CD4-positive, CD25-positive, alpha-beta regulatory T cell (primary cell): ENCODE measurements around the gene IL12RB1. TPM values are rescaled to one million over a fixed set of nuclear protein-coding genes. Genes with fewer than 3 reads are reported as not detected.

ENCODE experiments used
- ATAC-seq, 2 donors: fragments of 150-1000 bp; cut with Tn5 transposase; one replicate each; pipeline ENCODE4 v1.10.0; 2021; ENCODE audit warnings: low read depth in 2 of 2, moderate number of reproducible peaks in 2 of 2, moderate library complexity in 1 of 2
- DNase-seq, 3 donors: peaks; one replicate each; pipeline versions ENCODE4 v3.0.0 to v3.0.0-alpha.2; 2012 to 2022; ENCODE audit warnings: mixed read lengths in 1 of 3
- H3K27ac ChIP-seq: one replicate; pipeline ENCODE4 v1.7.0; 2013; ENCODE audit warnings: mild to moderate bottlenecking, low read length; ENCODE audit not compliant: insufficient read depth, poor library complexity, severe bottlenecking
- H3K27me3 ChIP-seq: one replicate; pipeline ENCODE4 v1.7.0; 2013; ENCODE audit warnings: low read length; ENCODE audit not compliant: control insufficient read depth, insufficient read depth
- H3K36me3 ChIP-seq: one replicate; pipeline ENCODE4 v1.7.0; 2013; ENCODE audit warnings: mild to moderate bottlenecking, low read length, moderate library complexity; ENCODE audit not compliant: control insufficient read depth, insufficient read depth
- H3K4me1 ChIP-seq: 2 replicates; pipeline ENCODE4 v1.7.0; 2013; ENCODE audit warnings: mild to moderate bottlenecking, low read length; ENCODE audit not compliant: insufficient read depth, control insufficient read depth, poor library complexity, severe bottlenecking
- H3K4me3 ChIP-seq: one replicate; pipeline ENCODE4 v1.7.0; 2013; ENCODE audit warnings: low read depth, mild to moderate bottlenecking, low read length, moderate library complexity
- H3K9me3 ChIP-seq, 2 experiments: 1 replicate in 1 of 2; 2 replicates in 1 of 2; pipeline ENCODE4 v1.7.0; 2013; ENCODE audit warnings: low read length in 2 of 2, mild to moderate bottlenecking in 1 of 2, moderate library complexity in 1 of 2; ENCODE audit not compliant: control insufficient read depth in 2 of 2
- H3K27ac Mint-ChIP-seq, 3 donors: one replicate each; pipeline ENCODE4 v1.8.0; 2020 to 2022; ENCODE audit warnings: mild to moderate bottlenecking in 3 of 3, mixed read lengths in 3 of 3, moderate library complexity in 2 of 3
- H3K27me3 Mint-ChIP-seq: one replicate; pipeline ENCODE4 v1.8.0; 2022; ENCODE audit warnings: mild to moderate bottlenecking, mixed read lengths
- H3K36me3 Mint-ChIP-seq: one replicate; pipeline ENCODE4 v1.8.0; 2020; ENCODE audit warnings: mixed read lengths
- H3K4me1 Mint-ChIP-seq, 4 donors: one replicate each; pipeline ENCODE4 v1.8.0; 2020 to 2022; ENCODE audit warnings: mixed read lengths in 4 of 4, mild to moderate bottlenecking in 1 of 4
- H3K4me3 Mint-ChIP-seq, 4 donors: one replicate each; pipeline ENCODE4 v1.8.0; 2020 to 2022; ENCODE audit warnings: mild to moderate bottlenecking in 4 of 4, mixed read lengths in 4 of 4, moderate library complexity in 3 of 4
- H3K9me3 Mint-ChIP-seq, 7 donors: one replicate each; pipeline ENCODE4 v1.8.0; 2020 to 2022; ENCODE audit warnings: mixed read lengths in 7 of 7, mild to moderate bottlenecking in 3 of 7, moderate library complexity in 2 of 7
- polyA plus RNA-seq, 4 donors: library from polyadenylated mRNA; unstranded; fragments of 300-500 nt; fragmentation: Illumina TruSeq; gene quantifications; one replicate each; pipeline ENCODE4 v1.2.3, GENCODE V29; 2021
- total RNA-seq: library from RNA; stranded (reverse); gene quantifications from one replicate; pipeline ENCODE4 v1.2.3, GENCODE V29; 2022

IL12RB1 gene
- total and polyA plus RNA-seq, 5 donors from 2014 or later, result 34.9 to 60.4 (median 52.0) TPM

DNA sequence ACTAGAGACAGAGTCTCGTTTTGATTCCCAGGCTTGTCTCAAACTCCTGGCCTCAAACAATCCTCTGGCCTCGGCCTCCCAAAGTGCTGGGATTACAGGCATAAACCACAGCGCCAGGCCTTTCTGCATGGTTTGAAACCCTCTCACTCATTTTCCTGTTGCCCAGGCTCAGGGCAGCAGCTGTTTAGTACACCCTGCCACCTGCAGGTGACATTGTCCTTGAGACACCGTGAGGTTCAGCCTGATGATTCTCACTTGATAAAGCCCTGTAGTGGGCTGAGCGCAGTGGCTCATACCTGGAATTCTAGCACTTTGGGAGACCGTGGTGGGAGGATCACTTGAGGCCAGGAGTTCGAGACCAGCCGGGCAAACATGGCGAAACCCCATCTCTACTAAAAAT lies 12.5 kb downstream of the IL12RB1 start:
- Mint-ChIP-seq H3K4me3 (no peak overlapping the region), H3K9me3 (no peaks in the 10 kb centered on the region), H3K27ac (no peak overlapping the region), H3K36me3 (peaks cover 16% of the 10 kb centered on the region), H3K4me1 (peaks cover 0 to 13% (median 6%) of the 10 kb centered on the region in 4 donors), H3K27me3 (no peaks in the 10 kb centered on the region)
- ATAC-seq (no peak), DNase-seq (no peak)
- H3K36me3 ChIP-seq, result peaks cover 61% of the 10 kb centered on the region
- H3K4me3 ChIP-seq, result no peak overlapping the region
- no peak overlapping the region for H3K27ac ChIP-seq
- H3K9me3 ChIP-seq, result no peaks in the 10 kb centered on the region
- peaks cover 5% of the 10 kb centered on the region for H3K4me1 ChIP-seq
- H3K27me3 ChIP-seq, result no peaks in the 10 kb centered on the region

DNA sequence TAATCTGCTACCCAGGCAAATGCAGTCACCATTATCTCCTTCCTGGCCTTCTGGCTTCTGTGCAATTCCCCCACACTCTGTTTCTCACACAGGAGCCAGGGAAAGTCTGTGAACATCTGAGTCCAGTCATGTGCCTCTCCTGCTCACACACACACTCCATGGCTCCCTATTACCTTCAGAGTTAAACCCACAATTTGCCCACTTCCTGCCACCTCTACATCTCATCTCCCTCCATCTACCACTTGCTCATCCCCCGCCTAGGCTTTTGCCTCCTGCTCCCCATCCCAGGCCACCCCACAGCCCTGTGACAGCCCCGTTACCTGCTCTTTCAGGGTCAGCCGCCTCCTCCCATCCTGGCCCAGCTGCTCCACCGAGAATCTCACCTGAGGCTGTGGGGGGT lies 13.5 kb downstream of the IL12RB1 start:
- peaks cover 16% of the 10 kb centered on the region for H3K36me3 Mint-ChIP-seq
- no peaks in the 10 kb centered on the region for H3K9me3 ChIP-seq
- H3K36me3 ChIP-seq, result peaks cover 59% of the 10 kb centered on the region
- ATAC-seq, result peak in 1 of 2 donors; percentile 34
- no peaks in the 10 kb centered on the region for H3K9me3 Mint-ChIP-seq
- no peak overlapping the region for H3K4me3 Mint-ChIP-seq
- no peaks in the 10 kb centered on the region for H3K27me3 Mint-ChIP-seq
- peak in 1 of 3 donors; percentile 35 for DNase-seq
- H3K4me3 ChIP-seq, result no peak overlapping the region
- peaks cover 5% of the 10 kb centered on the region for H3K4me1 ChIP-seq
- peaks cover 0 to 13% (median 6%) of the 10 kb centered on the region in 4 donors for H3K4me1 Mint-ChIP-seq
- H3K27ac ChIP-seq, result no peak overlapping the region
- H3K27ac Mint-ChIP-seq, result peak overlapping the region; percentile 9 to 89 (median 20)
- no peaks in the 10 kb centered on the region for H3K27me3 ChIP-seq

DNA sequence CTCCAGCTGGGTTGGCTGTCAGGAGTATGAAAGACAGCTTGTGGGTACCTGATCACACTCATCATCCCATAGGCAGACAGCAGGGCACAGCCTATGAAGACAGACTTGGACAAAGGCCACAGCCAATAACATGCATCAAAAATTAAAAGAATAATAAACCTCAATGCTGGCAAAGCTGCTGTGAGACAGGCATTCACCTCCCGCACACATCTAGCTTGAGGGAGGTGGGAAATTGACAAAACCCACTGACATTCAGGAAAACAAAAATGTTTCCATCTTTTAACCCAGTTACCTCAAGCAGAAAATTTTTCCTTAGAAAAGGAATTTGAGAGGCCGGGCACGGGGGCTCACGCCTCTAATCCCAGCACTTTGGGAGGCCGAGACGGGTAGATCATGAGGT lies 14.4 kb downstream of the IL12RB1 start:
- no peak overlapping the region for H3K27ac Mint-ChIP-seq
- H3K4me1 Mint-ChIP-seq, result peaks cover 0 to 13% (median 6%) of the 10 kb centered on the region in 4 donors
- no peaks in the 10 kb centered on the region for H3K27me3 Mint-ChIP-seq
- Histone ChIP-seq H3K27ac (no peak overlapping the region), H3K27me3 (no peaks in the 10 kb centered on the region), H3K9me3 (no peaks in the 10 kb centered on the region), H3K36me3 (peaks cover 51% of the 10 kb centered on the region), H3K4me1 (peaks cover 5% of the 10 kb centered on the region), H3K4me3 (no peak overlapping the region)
- peaks cover 12% of the 10 kb centered on the region for H3K36me3 Mint-ChIP-seq
- H3K9me3 Mint-ChIP-seq, result no peaks in the 10 kb centered on the region
- no peak overlapping the region for H3K4me3 Mint-ChIP-seq
- no peak for DNase-seq
- no peak for ATAC-seq

DNA sequence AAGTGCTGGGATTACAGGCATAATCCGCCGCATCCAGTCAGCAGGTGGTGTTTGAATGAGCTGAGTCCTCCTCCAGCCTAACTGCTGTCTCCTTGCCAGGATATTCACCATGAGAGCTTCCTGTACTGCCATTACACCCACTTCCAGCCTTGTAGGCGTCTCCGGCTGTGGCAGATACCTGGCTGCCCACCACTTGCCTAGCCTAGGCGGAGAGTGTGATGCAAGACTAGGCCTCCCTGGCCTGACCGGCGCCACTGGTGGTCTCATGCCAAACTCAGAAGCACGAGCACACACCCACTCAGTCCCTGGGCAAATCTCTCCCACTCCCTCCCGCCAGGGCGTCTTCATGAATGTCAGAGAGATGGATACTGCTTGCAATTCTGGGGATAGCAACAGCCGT lies 16.6 kb downstream of the IL12RB1 start:
- H3K4me3 Mint-ChIP-seq, result no peak overlapping the region
- peaks cover 17% of the 10 kb centered on the region for H3K36me3 Mint-ChIP-seq
- H3K4me1 ChIP-seq, result peaks cover 5% of the 10 kb centered on the region
- H3K9me3 Mint-ChIP-seq, result no peaks in the 10 kb centered on the region
- H3K36me3 ChIP-seq, result peaks cover 38% of the 10 kb centered on the region
- H3K9me3 ChIP-seq, result no peaks in the 10 kb centered on the region
- no peak overlapping the region for H3K27ac ChIP-seq
- H3K4me1 Mint-ChIP-seq, result peaks cover 0 to 13% (median 6%) of the 10 kb centered on the region in 4 donors
- H3K27ac Mint-ChIP-seq, result no peak overlapping the region
- no peaks in the 10 kb centered on the region for H3K27me3 ChIP-seq
- no peak overlapping the region for H3K4me3 ChIP-seq
- H3K27me3 Mint-ChIP-seq, result no peaks in the 10 kb centered on the region
- ATAC-seq, result no peak
- DNase-seq, result no peak

DNA sequence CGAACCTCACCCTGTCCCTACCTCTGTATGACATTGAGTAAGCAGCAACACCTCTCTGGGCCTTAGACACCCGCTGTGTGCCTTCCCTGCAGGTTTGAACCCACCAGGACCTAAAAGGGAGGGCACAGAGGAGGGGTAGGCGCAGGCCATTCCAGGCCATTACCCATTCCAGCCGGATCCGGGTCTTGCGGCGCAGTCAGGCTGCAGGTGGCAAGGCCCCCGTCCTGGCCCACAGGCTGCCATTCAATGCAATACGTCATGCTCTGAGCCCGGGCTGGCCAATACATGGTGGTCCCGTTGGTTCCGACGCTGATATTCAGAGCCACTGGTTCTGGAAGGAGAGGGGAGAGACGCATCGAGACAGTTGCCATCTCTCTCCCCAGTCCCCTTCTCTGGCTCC lies 17.4 kb downstream of the IL12RB1 start:
- Histone ChIP-seq H3K9me3 (no peaks in the 10 kb centered on the region), H3K4me1 (peaks cover 5% of the 10 kb centered on the region), H3K36me3 (peaks cover 41% of the 10 kb centered on the region), H3K27ac (no peak overlapping the region), H3K27me3 (no peaks in the 10 kb centered on the region), H3K4me3 (no peak overlapping the region)
- H3K27ac Mint-ChIP-seq, result no peak overlapping the region
- H3K4me1 Mint-ChIP-seq, result peaks cover 0 to 13% (median 6%) of the 10 kb centered on the region in 4 donors
- peaks cover 22% of the 10 kb centered on the region for H3K36me3 Mint-ChIP-seq
- no peaks in the 10 kb centered on the region for H3K27me3 Mint-ChIP-seq
- no peak overlapping the region for H3K4me3 Mint-ChIP-seq
- no peak for ATAC-seq
- H3K9me3 Mint-ChIP-seq, result peaks cover 0 to 2% (median 0%) of the 10 kb centered on the region in 7 donors
- no peak for DNase-seq

DNA sequence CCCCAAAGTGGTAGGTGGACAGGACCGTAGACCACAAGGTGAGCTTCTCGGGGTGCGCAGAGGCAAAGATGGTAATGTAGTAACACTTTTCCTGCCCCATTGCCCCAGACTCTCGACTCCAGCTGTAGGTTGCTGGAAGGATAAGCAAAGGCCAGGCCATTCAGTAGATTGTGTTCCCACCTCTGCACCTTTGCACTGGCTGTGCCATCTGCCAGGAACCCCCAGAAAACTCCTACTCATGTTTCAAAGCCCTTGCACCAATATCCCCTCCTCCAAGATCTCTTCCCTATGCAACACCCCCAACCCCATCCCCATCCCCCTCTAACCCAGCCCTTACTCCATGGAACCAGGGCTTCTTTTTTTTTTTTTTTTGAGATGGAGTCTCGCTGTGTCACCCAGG lies 18.3 kb downstream of the IL12RB1 start:
- Histone ChIP-seq H3K27ac (no peak overlapping the region), H3K4me1 (peaks cover 3% of the 10 kb centered on the region), H3K27me3 (no peaks in the 10 kb centered on the region), H3K36me3 (peaks cover 39% of the 10 kb centered on the region), H3K9me3 (no peaks in the 10 kb centered on the region), H3K4me3 (no peak overlapping the region)
- H3K27me3 Mint-ChIP-seq, result no peaks in the 10 kb centered on the region
- no peak overlapping the region for H3K27ac Mint-ChIP-seq
- no peak overlapping the region for H3K4me3 Mint-ChIP-seq
- DNase-seq, result no peak
- peaks cover 0 to 2% (median 0%) of the 10 kb centered on the region in 7 donors for H3K9me3 Mint-ChIP-seq
- H3K4me1 Mint-ChIP-seq, result peaks cover 0 to 5% (median 3%) of the 10 kb centered on the region in 4 donors
- peaks cover 20% of the 10 kb centered on the region for H3K36me3 Mint-ChIP-seq
- no peak for ATAC-seq

DNA sequence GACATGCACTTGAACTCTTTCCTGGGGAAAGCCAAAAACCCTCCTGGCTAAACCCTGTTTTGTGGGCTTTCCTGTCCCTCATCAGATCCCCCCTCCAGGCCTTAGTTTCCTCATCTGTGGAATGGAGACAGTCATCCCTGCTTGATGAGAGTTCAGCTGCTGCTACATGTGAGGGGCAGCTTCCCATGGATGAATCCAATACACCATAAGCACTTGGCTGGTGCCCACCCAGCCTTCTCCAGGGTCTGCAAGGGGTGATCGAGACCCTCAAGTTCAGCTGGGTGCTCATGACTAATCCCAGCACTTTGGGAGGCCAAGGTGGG lies 21.6 kb downstream of the IL12RB1 start:
- H3K9me3 Mint-ChIP-seq, result peaks cover 0 to 2% (median 0%) of the 10 kb centered on the region in 7 donors
- no peak overlapping the region for H3K27ac ChIP-seq
- ATAC-seq, result no peak

DNA sequence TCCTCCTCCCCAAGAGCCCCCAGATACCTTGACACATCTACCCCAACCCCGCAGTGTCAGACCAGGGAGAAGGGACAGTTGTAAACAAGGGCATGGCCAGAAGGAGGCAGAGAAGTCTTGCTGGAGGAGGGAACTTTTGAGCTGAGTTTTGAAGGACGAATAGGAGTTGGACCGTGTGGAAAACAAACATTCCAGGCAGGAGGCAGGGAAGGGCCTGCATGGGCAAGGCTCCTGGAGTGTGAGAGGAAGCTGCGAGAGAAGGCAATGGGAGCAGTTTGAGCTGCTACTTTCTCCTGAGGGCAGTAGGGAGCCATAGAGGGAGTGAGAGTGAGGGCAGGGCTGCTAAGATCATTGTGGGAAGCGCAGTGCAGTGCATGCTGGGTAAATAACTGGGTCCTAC lies 23.3 kb downstream of the IL12RB1 start:
- peaks cover 22% of the 10 kb centered on the region for H3K36me3 Mint-ChIP-seq
- Histone ChIP-seq H3K4me1 (peaks cover 4% of the 10 kb centered on the region), H3K36me3 (peaks cover 28% of the 10 kb centered on the region), H3K27ac (no peak overlapping the region), H3K9me3 (no peaks in the 10 kb centered on the region), H3K27me3 (no peaks in the 10 kb centered on the region), H3K4me3 (no peak overlapping the region)
- no peak overlapping the region for H3K4me3 Mint-ChIP-seq
- peaks cover 0 to 2% (median 0%) of the 10 kb centered on the region in 7 donors for H3K9me3 Mint-ChIP-seq
- DNase-seq (peak in 1 of 3 donors; percentile 42), ATAC-seq (no peak)
- no peaks in the 10 kb centered on the region for H3K27me3 Mint-ChIP-seq
- peaks cover 0 to 3% (median 2%) of the 10 kb centered on the region in 4 donors for H3K4me1 Mint-ChIP-seq
- H3K27ac Mint-ChIP-seq, result peak overlapping the region in 1 of 3 donors; percentile 12

More for the DNA sequence above, 21.6 kb downstream of the IL12RB1 start:
- peaks cover 22% of the 10 kb centered on the region for H3K36me3 ChIP-seq
- H3K4me1 Mint-ChIP-seq, result peaks cover 0 to 2% (median 0%) of the 10 kb centered on the region in 4 donors
- no peak overlapping the region for H3K4me3 Mint-ChIP-seq
- no peaks in the 10 kb centered on the region for H3K9me3 ChIP-seq
- H3K27ac Mint-ChIP-seq, result peak overlapping the region in 2 of 3 donors; percentile 29 to 39
- no peaks in the 10 kb centered on the region for H3K4me1 ChIP-seq
- H3K27me3 Mint-ChIP-seq, result no peaks in the 10 kb centered on the region
- no peak for DNase-seq
- no peak overlapping the region for H3K4me3 ChIP-seq
- H3K36me3 Mint-ChIP-seq, result peaks cover 22% of the 10 kb centered on the region
- H3K27me3 ChIP-seq, result no peaks in the 10 kb centered on the region
